Kidney epithelial cell (primary cell): Measurements from ENCODE around the gene COL27A1. TPM values are rescaled to one million over a fixed set of nuclear protein-coding genes. Genes with fewer than 3 reads are reported as not detected.

Source experiments
- DNase-seq: peaks from one replicate; pipeline ENCODE4 v3.0.0-alpha.2; 2010; ENCODE audit warnings: low read depth
- H3K27me3 ChIP-seq: 2 replicates; pipeline ENCODE4 v1.6.0; 2011; ENCODE audit warnings: low read length; ENCODE audit not compliant: control insufficient read depth, insufficient read depth
- H3K36me3 ChIP-seq: 2 replicates; pipeline ENCODE4 v1.5.1; 2011; ENCODE audit warnings: low read length; ENCODE audit not compliant: control insufficient read depth, insufficient read depth
- H3K4me3 ChIP-seq: 2 replicates; pipeline ENCODE4 v1.5.1; 2011; ENCODE audit warnings: low read depth, mild to moderate bottlenecking, control low read depth, low read length
- CTCF ChIP-seq: IDR thresholded peaks from 2 replicates; pipeline ENCODE4 v1.5.1; 2011; ENCODE audit warnings: mild to moderate bottlenecking, moderate library complexity, low read length, control low read depth, inconsistent platforms; ENCODE audit not compliant: insufficient read depth, poor library complexity, severe bottlenecking
- total RNA-seq: library from RNA; depleted of rRNA; stranded (reverse); fragments of >200 nt; gene quantifications from 2 replicates; pipeline ENCODE4 v1.2.3, GENCODE V29; 2015

COL27A1 gene
- total RNA-seq, 1 donor from 2014 or later = 8.4 TPM

- no peak for DNase-seq
- Histone ChIP-seq H3K4me3 (no peak overlapping the region), H3K36me3 (no peaks in the 10 kb centered on the region), H3K27me3 (no peaks in the 10 kb centered on the region)
- no peak for TF ChIP-seq CTCF
These were observed 68.4 kb downstream of the COL27A1 start for GRCh38 chr9:114223564-114224246.

GRCh38 chr9:114224247-114224610 is 68.9 kb downstream of the COL27A1 start:
- H3K4me3 ChIP-seq = no peak overlapping the region
- H3K27me3 ChIP-seq = no peaks in the 10 kb centered on the region
- no peak for DNase-seq
- TF ChIP-seq CTCF = no peak
- H3K36me3 ChIP-seq = no peaks in the 10 kb centered on the region

GRCh38 chr9:114225561-114226212 is 70.3 kb downstream of the COL27A1 start:
- H3K36me3 ChIP-seq = no peaks in the 10 kb centered on the region
- no peak for DNase-seq
- no peak overlapping the region for H3K4me3 ChIP-seq
- TF ChIP-seq CTCF = no peak
- no peaks in the 10 kb centered on the region for H3K27me3 ChIP-seq

- TF ChIP-seq CTCF = no peak
These were observed 71.1 kb downstream of the COL27A1 start for GRCh38 chr9:114226246-114227055.

GRCh38 chr9:114227288-114228015 is 72.1 kb downstream of the COL27A1 start:
- no peak for DNase-seq
- no peak for TF ChIP-seq CTCF
- no peaks in the 10 kb centered on the region for H3K36me3 ChIP-seq
- H3K27me3 ChIP-seq = no peaks in the 10 kb centered on the region
- no peak overlapping the region for H3K4me3 ChIP-seq

More at GRCh38 chr9:114226246-114227055, 71.1 kb downstream of the COL27A1 start:
- no peak overlapping the region for H3K4me3 ChIP-seq
- no peaks in the 10 kb centered on the region for H3K36me3 ChIP-seq
- H3K27me3 ChIP-seq = no peaks in the 10 kb centered on the region
- no peak for DNase-seq
